GM12875 (cell line): Measurements from ENCODE around the gene GALNT9.

Experiments used
- H3K4me3 ChIP-seq: one replicate; pipeline ENCODE4 v1.5.1; 2011; ENCODE audit warnings: low read depth, low read length, control low read depth
- TF ChIP-seq, protein P1 (sequence below): IDR thresholded peaks from 2 replicates; pipeline ENCODE4 v1.5.1; 2011; ENCODE audit warnings: low read depth, mild to moderate bottlenecking, control low read depth, inconsistent platforms, low read length, moderate library complexity, borderline replicate concordance; ENCODE audit not compliant: insufficient read depth

GALNT9 gene

DNA sequence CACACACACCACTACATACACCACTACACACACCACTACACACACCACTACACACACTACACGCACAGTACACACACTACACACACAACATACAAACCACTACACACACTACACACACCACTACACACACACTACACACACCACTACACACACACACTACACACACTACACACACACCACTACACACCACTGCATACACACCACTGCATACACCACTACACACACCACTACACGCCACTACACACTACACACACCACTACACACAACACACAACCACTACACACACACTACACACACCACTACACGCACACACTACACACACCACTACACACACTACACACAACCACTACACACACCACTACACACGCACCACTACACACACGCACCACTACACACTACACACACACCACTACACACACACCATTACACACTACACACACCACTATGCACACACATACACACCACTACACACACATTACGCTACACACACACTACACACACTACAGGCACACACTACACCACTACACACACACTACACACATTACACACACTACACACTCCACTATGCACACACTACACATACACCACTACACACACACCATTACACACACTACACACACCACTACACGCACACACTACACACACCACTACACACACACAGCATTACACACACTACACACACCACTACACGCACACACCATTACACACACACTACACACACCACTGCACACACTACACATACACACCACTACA lies 172.6 kb downstream of the GALNT9 start:
- TF ChIP-seq, protein P1, sequence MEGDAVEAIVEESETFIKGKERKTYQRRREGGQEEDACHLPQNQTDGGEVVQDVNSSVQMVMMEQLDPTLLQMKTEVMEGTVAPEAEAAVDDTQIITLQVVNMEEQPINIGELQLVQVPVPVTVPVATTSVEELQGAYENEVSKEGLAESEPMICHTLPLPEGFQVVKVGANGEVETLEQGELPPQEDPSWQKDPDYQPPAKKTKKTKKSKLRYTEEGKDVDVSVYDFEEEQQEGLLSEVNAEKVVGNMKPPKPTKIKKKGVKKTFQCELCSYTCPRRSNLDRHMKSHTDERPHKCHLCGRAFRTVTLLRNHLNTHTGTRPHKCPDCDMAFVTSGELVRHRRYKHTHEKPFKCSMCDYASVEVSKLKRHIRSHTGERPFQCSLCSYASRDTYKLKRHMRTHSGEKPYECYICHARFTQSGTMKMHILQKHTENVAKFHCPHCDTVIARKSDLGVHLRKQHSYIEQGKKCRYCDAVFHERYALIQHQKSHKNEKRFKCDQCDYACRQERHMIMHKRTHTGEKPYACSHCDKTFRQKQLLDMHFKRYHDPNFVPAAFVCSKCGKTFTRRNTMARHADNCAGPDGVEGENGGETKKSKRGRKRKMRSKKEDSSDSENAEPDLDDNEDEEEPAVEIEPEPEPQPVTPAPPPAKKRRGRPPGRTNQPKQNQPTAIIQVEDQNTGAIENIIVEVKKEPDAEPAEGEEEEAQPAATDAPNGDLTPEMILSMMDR: no peak
- H3K4me3 ChIP-seq: no peak overlapping the region

DNA sequence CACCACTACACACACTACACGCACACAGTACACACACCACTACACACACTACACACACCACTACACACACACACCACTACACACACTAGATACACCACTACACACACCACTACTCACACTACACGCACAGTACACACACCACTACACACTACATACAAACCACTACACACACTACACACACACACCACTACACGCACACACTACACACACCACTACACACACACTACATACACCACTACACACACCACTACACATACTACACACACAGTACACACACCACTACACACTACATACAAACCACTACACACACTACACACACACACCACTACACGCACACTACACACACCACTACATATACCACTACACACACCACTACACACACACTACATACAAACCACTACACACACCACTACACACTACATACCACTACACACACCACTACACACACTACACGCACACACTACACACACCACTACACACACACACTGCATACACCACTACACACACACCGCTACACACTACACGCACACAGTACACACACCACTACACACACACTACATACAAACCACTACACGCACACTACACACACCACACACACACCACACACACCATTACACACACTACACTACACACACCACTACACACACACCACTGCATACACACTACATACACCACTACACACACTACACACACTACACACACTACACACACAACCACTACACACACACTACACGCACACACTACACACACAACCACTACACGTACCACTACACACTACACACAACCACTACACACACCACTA lies 173.4 kb downstream of the GALNT9 start:
- TF ChIP-seq, protein P1: no peak
- H3K4me3 ChIP-seq: no peak overlapping the region

DNA sequence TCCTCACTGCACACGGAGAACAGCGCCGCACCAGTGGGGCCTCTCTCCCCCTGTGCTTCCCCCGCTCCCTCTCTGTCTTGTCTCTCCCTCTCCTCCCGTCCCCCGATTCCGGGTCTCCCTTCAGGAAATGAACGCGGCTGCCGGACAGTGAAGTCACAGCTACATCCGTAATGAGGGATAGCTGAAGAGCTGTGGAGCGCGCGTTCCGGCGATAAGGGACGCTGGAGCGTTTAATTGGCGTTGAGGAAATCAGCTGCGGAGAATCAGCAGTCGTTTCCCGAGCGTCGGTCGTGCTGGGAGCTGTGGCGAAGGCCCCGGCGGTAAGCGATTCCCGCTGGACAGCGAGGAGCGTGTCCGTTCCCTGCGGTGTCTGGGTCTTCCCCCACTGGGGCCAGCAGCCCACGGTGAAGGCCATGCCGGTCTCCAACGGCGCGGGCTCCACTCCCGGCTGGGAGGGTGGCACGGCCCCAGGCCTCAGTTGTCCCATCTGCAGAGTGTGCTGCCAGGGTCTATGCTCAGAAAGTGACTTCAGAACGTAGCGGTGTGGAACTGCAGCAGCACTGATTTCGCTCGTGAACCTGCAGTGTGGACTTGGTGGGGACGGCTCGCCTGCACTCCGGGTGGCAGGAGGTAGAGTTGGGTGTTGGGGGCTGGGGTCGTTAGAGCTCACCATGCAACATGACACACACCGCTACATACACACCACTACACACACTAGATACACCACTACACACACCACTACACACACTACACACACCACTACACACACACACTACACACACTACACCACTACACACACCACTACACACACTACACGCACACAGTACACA lies 174.2 kb downstream of the GALNT9 start:
- no peak overlapping the region for H3K4me3 ChIP-seq
- TF ChIP-seq, protein P1: no peak

DNA sequence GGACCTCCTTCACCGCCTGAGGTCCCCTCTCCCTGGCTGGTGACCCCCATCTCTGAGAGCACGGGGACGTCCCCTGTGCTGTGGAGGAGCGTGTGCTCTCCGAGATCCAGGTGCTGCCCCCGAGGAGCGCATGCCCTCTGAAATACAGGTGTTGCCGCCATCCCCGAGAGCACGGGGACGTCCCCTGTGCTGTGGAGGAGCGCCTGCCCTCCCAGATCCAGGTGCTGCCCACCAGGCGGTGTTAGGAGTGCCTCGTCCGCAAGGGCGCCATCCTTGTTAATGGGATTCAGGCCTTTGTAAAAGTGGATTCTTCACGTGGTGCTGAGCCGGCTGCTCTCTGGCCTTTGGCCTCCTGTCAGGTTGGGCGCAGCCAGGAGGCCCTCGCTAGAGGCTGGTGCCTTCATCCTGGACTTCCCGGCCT lies 175.0 kb downstream of the GALNT9 start:
- H3K4me3 ChIP-seq: no peak overlapping the region
- TF ChIP-seq, protein P1: no peak

DNA sequence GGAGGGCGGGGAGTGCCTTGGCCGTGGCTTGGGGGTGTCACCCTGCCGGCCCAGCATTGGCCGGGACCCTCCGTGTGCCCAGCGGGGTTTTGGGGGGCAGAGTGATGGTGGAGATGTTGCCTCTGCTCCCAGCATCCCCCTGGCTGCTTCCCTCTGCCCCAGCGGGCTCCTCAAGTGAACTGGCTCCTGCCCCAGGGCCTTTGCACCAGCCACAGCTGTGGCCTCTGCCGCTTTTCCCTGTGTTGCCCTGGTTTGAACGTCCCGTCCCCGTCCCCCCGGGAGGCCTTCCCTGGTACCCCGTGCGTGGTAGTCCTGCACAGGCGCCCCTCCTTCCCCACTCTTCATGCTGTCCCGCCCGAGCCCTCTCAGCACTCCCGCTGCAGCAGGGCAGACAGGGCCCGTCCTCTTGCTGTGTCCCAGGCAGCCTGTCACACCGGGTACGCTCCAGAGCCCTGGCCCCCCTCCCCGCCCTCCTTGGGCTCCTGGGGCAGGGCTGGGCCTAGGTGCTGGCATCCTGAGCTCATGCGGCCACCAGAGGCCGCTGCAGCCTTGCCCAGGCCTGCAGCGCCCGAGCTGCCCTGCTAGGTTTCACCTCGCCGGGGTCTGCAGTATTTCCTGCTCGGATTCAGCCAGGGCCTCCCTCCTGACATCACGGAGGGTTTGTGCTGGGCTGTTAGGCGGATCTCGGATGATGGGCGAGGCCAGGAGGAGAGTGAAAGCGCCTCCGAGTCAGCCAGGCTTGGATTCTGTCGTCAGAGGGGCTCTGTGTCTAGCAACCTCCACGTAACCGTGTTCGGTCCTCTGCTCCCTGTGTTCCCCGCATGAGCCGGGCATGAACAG lies 175.7 kb downstream of the GALNT9 start:
- H3K4me3 ChIP-seq: no peak overlapping the region
- TF ChIP-seq, protein P1: peak; percentile 96

DNA sequence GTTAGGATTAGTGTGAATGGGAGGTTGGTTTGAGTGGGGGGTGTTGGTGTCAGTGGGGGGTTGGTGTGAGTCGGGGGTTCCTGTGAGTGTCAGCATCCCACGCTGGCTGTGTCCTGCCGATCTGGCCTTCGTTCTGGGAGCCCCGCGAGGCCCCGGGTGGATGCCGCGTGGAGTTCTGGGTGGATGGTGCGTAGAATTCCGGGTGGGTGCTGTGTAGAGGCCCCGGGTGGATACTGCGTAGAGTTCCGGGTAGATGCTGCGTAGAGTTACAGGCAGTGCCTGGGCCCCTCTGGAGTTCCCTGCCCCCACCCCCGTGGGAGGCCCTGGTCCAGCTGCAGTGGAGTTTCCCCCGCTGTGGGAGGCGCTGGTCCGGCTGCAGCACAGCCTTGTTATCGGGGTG lies 176.4 kb downstream of the GALNT9 start:
- TF ChIP-seq, protein P1: no peak
- no peak overlapping the region for H3K4me3 ChIP-seq
